GM15510 (cell line): ENCODE results near the gene ZNRD2.

Experiments
- POLR2A ChIP-seq: IDR thresholded peaks from 3 replicates; pipeline ENCODE4 v1.6.1; 2011; ENCODE audit warnings: borderline replicate concordance; ENCODE audit not compliant: insufficient read length; ENCODE audit errors: extremely low read depth

ZNRD2 gene

GRCh38 chr11:65599216-65599954 lies 29.1 kb downstream of the ZNRD2 start:
- peak; percentile 5 for TF ChIP-seq POLR2A

DNA sequence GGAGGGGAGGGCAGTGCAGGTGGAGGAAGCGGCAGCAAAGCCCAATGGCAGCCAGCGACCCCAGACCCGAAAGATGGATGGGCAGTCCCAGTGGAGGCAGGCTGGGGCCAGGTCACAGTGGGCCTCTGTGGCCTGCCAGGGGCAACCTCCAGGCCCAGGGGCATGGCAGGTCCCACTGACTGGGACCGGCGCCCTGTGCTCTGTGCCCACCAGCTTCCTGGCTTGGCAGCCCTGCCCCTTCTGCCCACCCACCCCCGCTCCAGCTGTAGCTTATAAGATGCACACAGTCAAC lies 29.6 kb downstream of the ZNRD2 start:
- no peak for TF ChIP-seq POLR2A

DNA sequence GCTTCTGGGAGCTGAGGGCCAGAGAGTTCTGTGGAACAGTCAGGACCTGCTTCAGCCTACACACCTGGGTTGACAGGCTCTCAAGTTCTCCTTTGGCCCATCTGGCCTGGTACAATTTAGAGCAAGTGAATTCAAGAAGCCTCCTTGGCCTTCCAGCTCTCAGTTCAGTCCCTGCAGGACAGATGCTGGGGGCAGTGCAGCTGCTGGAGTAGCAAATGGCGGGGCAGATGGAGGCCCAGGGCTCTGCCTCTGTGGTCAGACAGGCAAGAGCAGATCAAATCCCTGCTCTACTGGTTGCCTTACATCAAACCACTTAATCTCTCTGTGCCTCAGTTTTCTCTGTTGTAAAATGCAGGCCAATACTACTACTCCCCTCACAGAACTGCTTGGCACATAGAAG lies 34.0 kb downstream of the ZNRD2 start:
- no peak for TF ChIP-seq POLR2A

- TF ChIP-seq POLR2A, result no peak
These were observed 36.8 kb downstream of the ZNRD2 start for GRCh38 chr11:65606876-65607613.

DNA sequence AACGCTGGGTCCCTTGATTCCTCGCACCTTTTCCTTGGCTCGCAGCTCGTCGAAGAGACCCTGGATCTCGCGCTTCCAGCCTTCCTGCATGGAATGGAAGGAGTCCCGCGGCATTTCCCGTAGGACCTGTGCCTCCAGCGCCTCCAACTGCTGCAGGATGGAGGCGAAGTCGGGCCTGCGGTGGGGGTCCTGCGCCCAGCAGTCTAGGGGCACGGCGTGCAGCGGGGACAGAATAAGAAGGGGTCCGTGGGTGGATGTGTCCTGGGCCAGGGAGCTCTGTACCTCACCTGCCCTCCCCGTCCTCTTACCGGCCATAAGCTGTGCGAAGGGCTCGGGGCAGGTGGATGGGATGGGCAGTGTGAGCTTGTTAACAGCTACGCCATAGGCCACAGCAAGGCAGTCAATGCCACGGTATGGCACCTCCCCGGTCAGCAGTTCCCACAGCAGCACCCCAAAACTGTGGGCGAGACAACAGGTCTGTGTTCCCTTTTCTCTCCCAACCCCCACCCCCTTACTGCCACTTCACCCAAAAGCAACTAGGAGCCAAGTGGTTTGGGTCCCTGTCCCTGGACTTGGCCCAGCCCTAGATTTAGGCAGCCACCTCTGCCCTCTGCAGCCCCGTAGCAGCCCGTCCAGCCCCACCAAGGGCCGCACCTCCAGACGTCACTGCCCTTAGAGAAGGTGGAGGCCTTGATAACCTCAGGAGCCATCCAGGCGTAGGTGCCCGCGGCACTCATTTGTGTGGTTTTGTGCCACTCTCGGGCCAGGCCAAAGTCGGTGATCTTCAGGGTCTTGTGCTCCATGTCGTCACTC lies 37.5 kb downstream of the ZNRD2 start:
- TF ChIP-seq POLR2A, result no peak

GRCh38 chr11:65609229-65609628 lies 39.0 kb downstream of the ZNRD2 start:
- TF ChIP-seq POLR2A, result no peak

- TF ChIP-seq POLR2A, result no peak
These were observed 39.4 kb downstream of the ZNRD2 start for GRCh38 chr11:65609665-65610064.

- no peak for TF ChIP-seq POLR2A
These were observed 40.1 kb downstream of the ZNRD2 start for GRCh38 chr11:65610404-65610803.

DNA sequence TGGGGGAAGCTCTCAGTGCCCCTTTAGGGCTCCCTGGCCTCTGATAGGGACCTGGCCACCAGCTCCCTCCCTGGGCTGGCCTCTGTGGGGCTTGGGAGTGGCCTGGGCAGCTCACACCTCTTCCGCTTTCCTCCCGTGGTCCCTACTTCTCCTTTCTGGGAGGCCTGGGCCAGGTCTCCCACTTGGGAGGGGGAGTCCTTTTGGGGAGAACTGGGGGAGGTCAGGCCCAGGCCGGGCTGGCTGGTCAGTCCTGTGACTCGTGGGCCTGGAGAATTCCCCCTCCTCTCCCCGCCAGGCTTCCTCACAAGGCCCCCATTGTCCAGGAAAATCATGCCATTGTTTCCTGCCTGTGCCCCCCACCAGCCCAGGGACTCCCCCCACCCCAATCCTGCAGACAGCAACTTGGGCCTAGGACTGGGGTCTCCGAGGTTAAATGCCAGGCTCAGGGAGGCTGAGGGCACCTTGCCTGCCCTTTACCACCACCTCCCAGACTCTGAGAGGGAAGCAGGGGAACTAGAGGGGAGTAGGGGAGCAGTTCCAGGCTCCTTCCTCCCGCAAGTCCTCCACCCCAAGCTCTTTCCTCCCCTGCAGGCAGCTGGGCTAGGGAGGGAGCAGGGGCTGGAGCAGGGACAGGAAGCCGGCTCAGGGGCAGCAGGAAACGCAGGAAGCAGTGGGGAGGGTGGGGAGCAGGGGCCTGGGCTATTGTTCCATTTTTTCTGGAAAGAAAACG lies 40.9 kb downstream of the ZNRD2 start:
- TF ChIP-seq POLR2A, result no peak

DNA sequence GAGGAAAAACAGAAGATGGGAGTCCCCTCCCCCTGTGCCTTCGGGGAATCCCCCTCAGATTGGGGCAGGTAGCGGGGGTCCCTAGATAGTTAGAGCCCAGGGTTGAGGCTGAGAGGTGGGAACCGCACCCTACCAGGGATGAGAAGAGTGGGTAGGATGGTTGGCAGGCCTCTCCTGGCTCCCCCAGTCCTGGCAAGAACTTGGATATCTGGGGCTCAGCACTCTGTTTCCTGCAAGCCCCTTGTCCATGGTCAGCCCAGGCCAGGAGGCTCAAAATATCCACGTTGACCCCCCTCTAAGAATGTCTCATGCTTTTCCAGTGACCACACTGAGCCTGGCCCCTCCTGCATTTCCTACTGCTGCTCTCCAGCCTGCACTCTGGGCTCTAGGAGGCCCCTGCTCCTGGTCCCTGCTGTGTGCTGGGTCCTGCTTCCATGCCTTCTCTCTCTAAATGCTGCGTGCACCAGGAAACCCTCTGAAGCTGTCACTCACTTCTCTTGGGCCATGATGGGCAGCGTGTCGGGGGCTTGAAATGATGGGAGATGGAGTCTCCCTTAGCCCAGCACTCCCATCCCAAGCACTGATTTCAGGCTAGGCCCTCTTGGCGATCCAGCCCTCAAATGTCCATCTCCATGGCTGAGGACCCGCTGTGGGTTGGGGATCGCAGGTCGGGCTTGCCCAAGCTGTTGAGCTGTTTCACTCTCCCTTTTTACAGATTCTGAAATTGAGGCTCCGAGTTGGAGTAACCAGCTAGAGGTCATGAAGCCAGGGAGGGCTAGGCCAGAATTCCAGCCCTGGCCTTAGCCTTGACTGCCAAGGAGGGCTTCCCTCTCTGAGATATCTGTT lies 41.7 kb downstream of the ZNRD2 start:
- no peak for TF ChIP-seq POLR2A

DNA sequence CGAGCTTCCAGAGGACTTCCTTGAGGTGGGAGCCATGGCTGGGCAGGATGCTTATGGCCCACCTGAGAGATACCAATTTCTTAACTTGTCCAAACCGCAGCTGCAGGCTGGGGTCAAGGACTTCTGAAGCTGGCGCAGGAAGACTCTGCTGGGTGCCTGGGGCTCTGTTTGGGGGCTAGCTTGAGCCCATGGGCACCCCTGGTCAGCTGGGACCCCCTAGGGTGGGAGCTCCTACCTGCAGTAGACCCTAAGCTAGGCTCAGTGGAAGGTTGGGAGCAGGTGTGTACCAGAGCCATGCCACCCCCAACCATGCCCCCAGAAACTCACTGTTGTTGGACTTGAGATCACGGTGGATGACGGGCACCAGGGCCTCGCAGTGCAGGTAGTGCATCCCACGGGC lies 42.4 kb downstream of the ZNRD2 start:
- TF ChIP-seq POLR2A, result no peak

- TF ChIP-seq POLR2A, result no peak
These were observed 43.0 kb downstream of the ZNRD2 start for GRCh38 chr11:65613091-65613928.
